SKM-1 treated with dmso at 0.1 percent for 144 hours (cell line): ENCODE measurements around the gene MYH7.

ENCODE experiments used
- DNase-seq: peaks from one replicate; lab custom pipeline; 2025; ENCODE audit not compliant: unreplicated experiment; lab: John Stamatoyannopoulos, UW

The MYH7 gene

GRCh38 chr14:23449314-23449713 is 13.9 kb upstream of the MYH7 start:
- no peak for DNase-seq

- no peak for DNase-seq
These were observed 12.2 kb upstream of the MYH7 start for GRCh38 chr14:23447361-23448350.

- DNase-seq: no peak
These were observed 10.9 kb upstream of the MYH7 start for GRCh38 chr14:23446291-23446851.

GRCh38 chr14:23445773-23446172 is 10.3 kb upstream of the MYH7 start:
- DNase-seq: no peak

- no peak for DNase-seq
These were observed 8.9 kb upstream of the MYH7 start for GRCh38 chr14:23444314-23444713.

GRCh38 chr14:23443881-23444280 is 8.4 kb upstream of the MYH7 start:
- DNase-seq: no peak

GRCh38 chr14:23443411-23443812 is 8.0 kb upstream of the MYH7 start:
- no peak for DNase-seq

- DNase-seq: no peak
These were observed 7.4 kb upstream of the MYH7 start for GRCh38 chr14:23442721-23443356.

GRCh38 chr14:23441076-23441475 is 5.6 kb upstream of the MYH7 start:
- DNase-seq: no peak

- DNase-seq: no peak
These were observed 3.8 kb upstream of the MYH7 start for GRCh38 chr14:23439107-23439835.

- DNase-seq: peak; percentile 1
These were observed 2.9 kb upstream of the MYH7 start for GRCh38 chr14:23438101-23438971.

GRCh38 chr14:23437133-23438100 is 2.0 kb upstream of the MYH7 start:
- no peak for DNase-seq

- no peak for DNase-seq
These were observed 1.1 kb upstream of the MYH7 start for GRCh38 chr14:23436327-23437132.

- DNase-seq: no peak
These were observed 805 bp downstream of the MYH7 start for GRCh38 chr14:23434488-23435222.

- DNase-seq: no peak
These were observed 2.0 kb downstream of the MYH7 start for GRCh38 chr14:23433457-23433856.

- no peak for DNase-seq
These were observed 2.5 kb downstream of the MYH7 start for GRCh38 chr14:23432946-23433345.

GRCh38 chr14:23432102-23432925 is 3.1 kb downstream of the MYH7 start:
- no peak for DNase-seq
